K562 (cell line): ENCODE data around the gene DPH7. TPM values are rescaled to one million over a fixed set of nuclear protein-coding genes. Genes with fewer than 3 reads are reported as not detected.

Experiments
- ARHGAP35 ChIP-seq: fragments of 450-650 bp; IDR thresholded peaks from 2 replicates; pipeline ENCODE4 v1.6.1; 2018; ENCODE audit not compliant: partially characterized antibody
- BMI1 ChIP-seq: fragments of 150-350 bp; IDR thresholded peaks from 2 replicates; pipeline ENCODE4 v1.6.1; 2014; ENCODE audit warnings: low read length
- BRCA1 ChIP-seq, 2 experiments: fragments of 450-650 bp in 1 of 2; sonication (generic) in 1 of 2; formaldehyde crosslinking in 1 of 2; IDR thresholded peaks; 2 replicates each; pipeline versions ENCODE4 v1.5.0 to v1.6.1; 2017 to 2020; ENCODE audit warnings: mild to moderate bottlenecking in 1 of 2, missing genetic modification reagents in 1 of 2
- BRF2 ChIP-seq: IDR thresholded peaks from 3 replicates; pipeline ENCODE4 v1.6.1; 2011; ENCODE audit warnings: borderline replicate concordance, mild to moderate bottlenecking; ENCODE audit not compliant: insufficient read length, insufficient read depth
- CEBPG ChIP-seq, 3 experiments: fragments of 200-800 bp in 1 of 3; sonication (Bioruptor generic) in 1 of 3; sonication (generic) in 1 of 3; formaldehyde crosslinking in 1 of 3; IDR thresholded peaks in 2 of 3; conservative IDR thresholded peaks in 1 of 3; 2 replicates each; pipeline versions ENCODE4 v1.6.1 to v1.8.0; 2016 to 2022; ENCODE audit warnings: missing compliant biosample characterization in 2 of 3, missing genetic modification characterization in 2 of 3, mild to moderate bottlenecking in 1 of 3, missing genetic modification reagents in 1 of 3
- FOXM1 ChIP-seq, 2 experiments: fragments of 450-650 bp in 1 of 2; sonication (generic) in 1 of 2; formaldehyde crosslinking in 1 of 2; IDR thresholded peaks; 2 replicates each; pipeline versions ENCODE4 v1.6.1 to v1.9.0; 2017 to 2022; ENCODE audit warnings: low read depth in 2 of 2, mild to moderate bottlenecking in 2 of 2, missing genetic modification reagents in 1 of 2, moderate library complexity in 1 of 2
- HMG20B ChIP-seq: fragments of 250-450 bp; sonication (Bioruptor Pico); IDR thresholded peaks from 2 replicates; pipeline ENCODE4 v1.5.0; 2021; ENCODE audit warnings: mild to moderate bottlenecking
- HNRNPLL ChIP-seq: fragments of 200-400 bp; formaldehyde crosslinking; IDR thresholded peaks from 2 replicates; pipeline ENCODE4 v1.6.1; 2017; ENCODE audit warnings: low read length, low read depth, mild to moderate bottlenecking; ENCODE audit not compliant: poor library complexity, severe bottlenecking
- KDM5B ChIP-seq: fragments of 200-600 bp; sonication (generic); IDR thresholded peaks from 2 replicates; pipeline ENCODE4 v1.6.1; 2012; ENCODE audit warnings: low read depth, mild to moderate bottlenecking, moderate library complexity, low read length, control low read depth, inconsistent platforms; ENCODE audit not compliant: insufficient replicate concordance
- MAFF ChIP-seq: IDR thresholded peaks from 2 replicates; pipeline ENCODE4 v1.6.1; 2012; ENCODE audit warnings: low read length, improper control_type of control experiment
- MAFG ChIP-seq: fragments of 450-650 bp; conservative IDR thresholded peaks from 2 replicates; pipeline ENCODE4 v1.6.1; 2016; ENCODE audit warnings: missing genetic modification characterization, missing compliant biosample characterization
- MCM2 ChIP-seq: fragments of 450-650 bp; IDR thresholded peaks from 2 replicates; pipeline ENCODE4 v1.6.1; 2017; ENCODE audit warnings: low read depth, mild to moderate bottlenecking
- NFATC3 ChIP-seq: fragments of 450-650 bp; IDR thresholded peaks from 2 replicates; pipeline ENCODE4 v1.6.1; 2017; ENCODE audit warnings: mild to moderate bottlenecking
- NFRKB ChIP-seq: fragments of 450-650 bp; IDR thresholded peaks from 2 replicates; pipeline ENCODE4 v1.6.1; 2016; ENCODE audit warnings: low read depth
- NRF1 ChIP-seq, 2 experiments: fragments of 450-650 bp; IDR thresholded peaks in 1 of 2; conservative IDR thresholded peaks in 1 of 2; 2 replicates each; pipeline ENCODE4 v1.6.1; 2014; ENCODE audit warnings: mild to moderate bottlenecking in 2 of 2
- PCBP2 ChIP-seq: fragments of 200-400 bp; formaldehyde crosslinking; IDR thresholded peaks from 2 replicates; pipeline ENCODE4 v1.6.1; 2018; ENCODE audit warnings: low read length, low read depth, mild to moderate bottlenecking, moderate library complexity; ENCODE audit not compliant: poor library complexity, severe bottlenecking
- PTBP1 ChIP-seq: fragments of 200-400 bp; formaldehyde crosslinking; IDR thresholded peaks from 2 replicates; pipeline ENCODE4 v1.6.1; 2017; ENCODE audit warnings: low read depth, low read length
- SNAPC5 ChIP-seq: fragments of 250-450 bp; sonication (Bioruptor Pico); IDR thresholded peaks from 2 replicates; pipeline ENCODE4 v1.8.0; 2021; ENCODE audit warnings: moderate library complexity, mild to moderate bottlenecking, inconsistent platforms
- SNIP1 ChIP-seq: fragments of 450-650 bp; IDR thresholded peaks from 2 replicates; pipeline ENCODE4 v1.7.1; 2017; ENCODE audit warnings: low read depth, mild to moderate bottlenecking
- SREBF1 ChIP-seq: fragments of 150-350 bp; IDR thresholded peaks from 2 replicates; pipeline ENCODE4 v1.6.1; 2014; ENCODE audit warnings: antibody characterized with exemption, low read depth, low read length, borderline replicate concordance
- TCF3 ChIP-seq: sonication (generic); formaldehyde crosslinking; IDR thresholded peaks from 2 replicates; pipeline ENCODE4 v1.4.0; 2020; ENCODE audit warnings: mild to moderate bottlenecking, missing genetic modification reagents
- ZFP36 ChIP-seq: fragments of 150-350 bp; IDR thresholded peaks from 2 replicates; pipeline ENCODE4 v1.6.1; 2018; ENCODE audit warnings: low read length, low read depth; ENCODE audit not compliant: partially characterized antibody
- ZNF354B ChIP-seq: fragments of 250-450 bp; sonication (Bioruptor Pico); IDR thresholded peaks from 2 replicates; pipeline ENCODE4 v1.4.0; 2020
- ZNF445 ChIP-seq: fragments of 250-450 bp; sonication (Bioruptor Pico); IDR thresholded peaks from 2 replicates; pipeline ENCODE4 v1.4.0; 2020; ENCODE audit warnings: low read depth, mild to moderate bottlenecking, moderate library complexity
- ZNF583 ChIP-seq: fragments of 250-450 bp; sonication (Bioruptor Pico); IDR thresholded peaks from 2 replicates; pipeline ENCODE4 v1.4.0; 2020
- ZNF655 ChIP-seq: fragments of 250-450 bp; sonication (Bioruptor Pico); IDR thresholded peaks from 2 replicates; pipeline ENCODE4 v1.5.0; 2021
- polyA plus RNA-seq, 8 experiments: library from polyadenylated mRNA; depleted of rRNA in 4 of 8; stranded (reverse) in 5 of 8; unstranded in 3 of 8; fragments of >200 nt; fragmentation: Nextera tagmentation in 2 of 8; fragmentation: Illumina TruSeq in 1 of 8; extraction: Ambion mirVana in 2 of 8; extraction: Trizol in 1 of 8; gene quantifications; 2 replicates each; pipeline versions ENCODE4 v1.2.1 to v1.2.3, GENCODE V29; 2011 to 2014; ENCODE audit warnings: inconsistent platforms in 1 of 8, missing spikeins in 1 of 8
- total RNA-seq, 7 experiments: library from RNA; depleted of rRNA in 6 of 7; stranded (reverse); fragments of >200 nt in 6 of 7; fragmentation: Illumina TruSeq in 2 of 7; extraction: Trizol in 2 of 7; gene quantifications; 2 replicates each; pipeline versions ENCODE4 v1.2.1 to v1.2.3, GENCODE V29; 2011 to 2021; ENCODE audit warnings: low replicate concordance in 1 of 7

DPH7 gene
- total and polyA plus RNA-seq, 9 of the 15 experiments (the other 6 are each of a cell fraction or from before 2014, with no cell fraction given): 13.9 to 68.6 (median 41.3) TPM

GRCh38 chr9:137618105-137619067 lies 39.7 kb upstream of the DPH7 start, which contains the start of gene EHMT1 (continued):
- TF ChIP-seq ZNF583 (CRISPR knock-in tag): peak; percentile 54; the same call in 1 of the 2 replicates
- TF ChIP-seq PTBP1: 0 out of 2 replicates have a peak, but pooled peaks have one; percentile 24
- no peak for TF ChIP-seq BRF2
- peak; percentile 75 for TF ChIP-seq KDM5B
- TF ChIP-seq ZFP36: no peak
- TF ChIP-seq CEBPG (CRISPR knock-in tag; IDR thresholded peaks at IDR 0.05): peak; percentile 34; the same call in 1 of the 2 replicates
- no peak for TF ChIP-seq CEBPG (tag; conservative IDR thresholded peaks at IDR 0.05 in 1 of 2, IDR thresholded peaks at IDR 0.05 in 1 of 2)
- TF ChIP-seq ZNF655 (CRISPR knock-in tag): no peak
- TF ChIP-seq ZNF445 (CRISPR knock-in tag): no peak
- TF ChIP-seq MAFG (tag): no peak
- no peak for TF ChIP-seq NFRKB
- TF ChIP-seq FOXM1 (IDR thresholded peaks at IDR 0.05; ENCODE audit: low read depth): no peak
- TF ChIP-seq FOXM1 (CRISPR knock-in tag; IDR thresholded peaks at IDR 0.05; ENCODE audit: low read depth): no peak
- TF ChIP-seq NFATC3: no peak
- peak; percentile 81; the same call in 1 of the 2 replicates for TF ChIP-seq HMG20B
- TF ChIP-seq MAFF: no peak
- no peak for TF ChIP-seq SNIP1
- TF ChIP-seq BMI1: no peak
- no peak for TF ChIP-seq PCBP2
- no peak for TF ChIP-seq SNAPC5 (CRISPR knock-in tag)
- no peak for TF ChIP-seq BRCA1 (IDR thresholded peaks at IDR 0.05)
- TF ChIP-seq BRCA1 (CRISPR knock-in tag; IDR thresholded peaks at IDR 0.05): no peak
- TF ChIP-seq TCF3 (CRISPR knock-in tag): 0 out of 2 replicates have a peak, but pooled peaks have one; percentile 8
- TF ChIP-seq ZNF354B (CRISPR knock-in tag): no peak
- no peak for TF ChIP-seq ARHGAP35
- no peak for TF ChIP-seq MCM2
- TF ChIP-seq HNRNPLL: peak; percentile 57
- TF ChIP-seq SREBF1: no peak
- peak; percentile 95 for TF ChIP-seq NRF1 (conservative IDR thresholded peaks at IDR 0.05 in 1 of 2, IDR thresholded peaks at IDR 0.05 in 1 of 2)
